NCI-H510A (cell line): Measurements from ENCODE around the gene MAK.
"Not testable (repeated sequence)": the region's sequence is repeated elsewhere in the genome, so short reads cannot be mapped to it uniquely, and the experiment has no call there.

ENCODE experiments used
- DNase-seq: peaks from one replicate; lab custom pipeline; 2025; lab: John Stamatoyannopoulos, UW

The MAK gene

GRCh38 chr6:10722820-10723566, 115.3 kb downstream of the MAK start, which contains the start of gene TMEM14C:
TMEM14C (plus strand) TSS chr6:10723070; CDS start chr6:10724614, 1,544 bp downstream.
- peak; percentile 80 for DNase-seq

- no peak for DNase-seq
These were observed 115.8 kb downstream of the MAK start for GRCh38 chr6:10722570-10722819.

- DNase-seq = no peak
These were observed 116.3 kb downstream of the MAK start for GRCh38 chr6:10721850-10722569.

GRCh38 chr6:10720960-10721849, 117.1 kb downstream of the MAK start:
- not testable (repeated sequence) for DNase-seq

GRCh38 chr6:10720265-10720959, 117.9 kb downstream of the MAK start:
- no peak for DNase-seq

GRCh38 chr6:10719964-10720264, 118.4 kb downstream of the MAK start:
- no peak for DNase-seq

- no peak for DNase-seq
These were observed 118.9 kb downstream of the MAK start for GRCh38 chr6:10719296-10719963.

- DNase-seq = no peak
These were observed 124.4 kb downstream of the MAK start for GRCh38 chr6:10713962-10714361.
